H9 (cell line): ENCODE results near the gene DGKE. TPM values are rescaled to one million over a fixed set of nuclear protein-coding genes. Genes with fewer than 3 reads are reported as not detected.

Experiments
- DNase-seq: peaks from one replicate; pipeline ENCODE4 v3.0.0-alpha.2; 2017
- H2AFZ ChIP-seq: one replicate; pipeline ENCODE4 v1.6.1; 2013; ENCODE audit warnings: mild to moderate bottlenecking, low read length, control low read depth, moderate library complexity
- H2AK5ac ChIP-seq: 2 replicates; pipeline ENCODE4 v1.6.1; 2013; ENCODE audit warnings: low read length, control low read depth, mixed read lengths; ENCODE audit not compliant: insufficient read length
- H2BK120ac ChIP-seq: one replicate; pipeline ENCODE4 v1.6.1; 2013; ENCODE audit warnings: low read depth, mild to moderate bottlenecking, low read length, control low read depth, inconsistent platforms; ENCODE audit not compliant: poor library complexity, severe bottlenecking
- H2BK12ac ChIP-seq: 2 replicates; pipeline ENCODE4 v1.6.1; 2013; ENCODE audit warnings: low read length, control low read depth, mixed read lengths, low read depth; ENCODE audit not compliant: insufficient read length
- H2BK15ac ChIP-seq: 2 replicates; pipeline ENCODE4 v1.6.1; 2013; ENCODE audit warnings: low read depth, low read length, control low read depth
- H2BK20ac ChIP-seq: one replicate; pipeline ENCODE4 v1.6.1; 2013; ENCODE audit warnings: low read depth, mild to moderate bottlenecking, low read length, control low read depth, inconsistent platforms; ENCODE audit not compliant: poor library complexity, severe bottlenecking
- H2BK5ac ChIP-seq: 2 replicates; pipeline ENCODE4 v1.6.1; 2013; ENCODE audit warnings: low read length, control low read depth, mixed read lengths; ENCODE audit not compliant: insufficient read length
- H3K14ac ChIP-seq: 2 replicates; pipeline ENCODE4 v1.6.1; 2013; ENCODE audit warnings: low read length, control low read depth; ENCODE audit not compliant: insufficient read depth
- H3K18ac ChIP-seq: 2 replicates; pipeline ENCODE4 v1.6.1; 2013; ENCODE audit warnings: low read depth, mild to moderate bottlenecking, mixed read lengths, low read length, control low read depth; ENCODE audit not compliant: insufficient read length
- H3K23ac ChIP-seq: 2 replicates; pipeline ENCODE4 v1.6.1; 2013; ENCODE audit warnings: low read length, control low read depth, mixed read lengths, low read depth; ENCODE audit not compliant: insufficient read length
- H3K23me2 ChIP-seq: 2 replicates; pipeline ENCODE4 v1.6.1; 2013; ENCODE audit warnings: low read depth, mild to moderate bottlenecking, mixed read lengths, low read length, control low read depth; ENCODE audit not compliant: insufficient read length, poor library complexity, severe bottlenecking
- H3K27ac ChIP-seq: 2 replicates; pipeline ENCODE4 v1.5.1; 2013; ENCODE audit warnings: low read length, control low read depth, mixed read lengths, low read depth; ENCODE audit not compliant: insufficient read length
- H3K27me3 ChIP-seq: 2 replicates; pipeline ENCODE4 v1.6.1; 2013; ENCODE audit warnings: low read length, control low read depth, inconsistent platforms; ENCODE audit not compliant: insufficient read depth
- H3K4ac ChIP-seq: 2 replicates; pipeline ENCODE4 v1.6.1; 2013; ENCODE audit warnings: low read depth, mild to moderate bottlenecking, control low read depth, inconsistent platforms, low read length, moderate library complexity
- H3K4me1 ChIP-seq: 2 replicates; pipeline ENCODE4 v1.6.1; 2013; ENCODE audit warnings: low read length, control low read depth, inconsistent platforms; ENCODE audit not compliant: insufficient read depth
- H3K4me2 ChIP-seq: 2 replicates; pipeline ENCODE4 v1.6.1; 2013; ENCODE audit warnings: low read length, control low read depth, mixed read lengths; ENCODE audit not compliant: insufficient read length, insufficient read depth
- H3K56ac ChIP-seq: 2 replicates; pipeline ENCODE4 v1.6.1; 2013; ENCODE audit warnings: low read depth, mild to moderate bottlenecking, mixed read lengths, low read length, control low read depth; ENCODE audit not compliant: insufficient read length
- H3K79me1 ChIP-seq: 2 replicates; pipeline ENCODE4 v1.6.1; 2013; ENCODE audit warnings: low read depth, mild to moderate bottlenecking, moderate library complexity, low read length, control low read depth, inconsistent platforms; ENCODE audit not compliant: insufficient read depth, poor library complexity, severe bottlenecking
- H3K79me2 ChIP-seq: 2 replicates; pipeline ENCODE4 v1.6.1; 2013; ENCODE audit warnings: low read length, control low read depth, inconsistent platforms; ENCODE audit not compliant: insufficient read depth
- H3K9ac ChIP-seq: 2 replicates; pipeline ENCODE4 v1.6.1; 2013; ENCODE audit warnings: low read length, control low read depth, mixed read lengths; ENCODE audit not compliant: insufficient read length; ENCODE audit errors: extremely low read depth
- H3K9me3 ChIP-seq: one replicate; pipeline ENCODE4 v1.6.1; 2013; ENCODE audit warnings: low read depth, low read length, inconsistent platforms; ENCODE audit not compliant: control insufficient read depth
- H3T11ph ChIP-seq: one replicate; pipeline ENCODE4 v1.6.1; 2013; ENCODE audit warnings: mild to moderate bottlenecking, low read length, control low read depth, inconsistent platforms
- H4K20me1 ChIP-seq: one replicate; pipeline ENCODE4 v1.6.1; 2013; ENCODE audit not compliant: control insufficient read depth, insufficient read length, insufficient read depth
- H4K5ac ChIP-seq: 2 replicates; pipeline ENCODE4 v1.6.1; 2013; ENCODE audit warnings: low read depth, mild to moderate bottlenecking, mixed read lengths, low read length, control low read depth; ENCODE audit not compliant: insufficient read length
- H4K8ac ChIP-seq: replicated peaks from 2 replicates; pipeline ENCODE4 v1.6.1; 2013; ENCODE audit warnings: low read length, control low read depth, mixed read lengths, low read depth; ENCODE audit not compliant: insufficient read length
- H4K91ac ChIP-seq: 2 replicates; pipeline ENCODE4 v1.6.1; 2013; ENCODE audit warnings: low read depth, mild to moderate bottlenecking, moderate library complexity, mixed read lengths, low read length, control low read depth; ENCODE audit not compliant: insufficient read length
- H3K27ac Mint-ChIP-seq, 3 experiments: 2 replicates in 2 of 3; 3 replicates in 1 of 3; pipeline ENCODE4 v1.8.0; 2020 to 2021; ENCODE audit warnings: mixed read lengths in 3 of 3, mild to moderate bottlenecking in 1 of 3, moderate library complexity in 1 of 3
- H3K27me3 Mint-ChIP-seq: 2 replicates; pipeline ENCODE4 v1.8.0; 2021; ENCODE audit warnings: low read depth, mild to moderate bottlenecking, moderate library complexity, mixed read lengths
- H3K36me3 Mint-ChIP-seq, 3 experiments: 2 replicates in 2 of 3; 3 replicates in 1 of 3; pipeline ENCODE4 v1.8.0; 2020 to 2021; ENCODE audit warnings: low read depth in 3 of 3, mixed read lengths in 3 of 3; ENCODE audit not compliant: insufficient read depth in 1 of 3
- H3K4me1 Mint-ChIP-seq, 2 experiments: 2 replicates each; pipeline ENCODE4 v1.8.0; 2020; ENCODE audit warnings: mixed read lengths in 2 of 2
- H3K4me3 Mint-ChIP-seq, 2 experiments: 2 replicates in 1 of 2; 3 replicates in 1 of 2; pipeline ENCODE4 v1.8.0; 2020 to 2021; ENCODE audit warnings: mild to moderate bottlenecking in 2 of 2, mixed read lengths in 2 of 2, moderate library complexity in 1 of 2
- H3K9me3 Mint-ChIP-seq, 2 experiments: 2 replicates in 1 of 2; 3 replicates in 1 of 2; pipeline ENCODE4 v1.8.0; 2020; ENCODE audit warnings: mild to moderate bottlenecking in 2 of 2, mixed read lengths in 2 of 2, moderate library complexity in 1 of 2
- CTCF ChIP-seq: fragments of 200-600 bp; sonication (generic); conservative IDR thresholded peaks from 3 replicates; pipeline ENCODE4 v1.8.0; 2021; ENCODE audit warnings: antibody characterized with exemption, mild to moderate bottlenecking
- WGBS: extraction: QIAGEN DNeasy Blood & Tissue Kit; methylation state at CpG from one replicate; pipeline ENCODE4 v1.1.7; 2013; ENCODE audit warnings: missing lambda C conversion rate, low lambda C conversion rate, mixed read lengths; ENCODE audit not compliant: insufficient read length; ENCODE audit errors: extremely low coverage; 5-methylcytosine and 5-hydroxymethylcytosine counted together
- total RNA-seq: library from RNA; stranded (reverse); gene quantifications from 2 replicates; pipeline ENCODE4 v1.2.1, GENCODE V29; 2021

DGKE gene
- total RNA-seq, 1 experiment from 2014 or later, result 4.9 TPM

- Histone ChIP-seq H2AFZ (no peak overlapping the region), H4K20me1 (no peaks in the 10 kb centered on the region)
- peaks cover 17 to 26% of the 10 kb centered on the region in 2 experiments for H3K9me3 Mint-ChIP-seq
Observed at GRCh38 chr17:56884483-56885311, 50.7 kb downstream of the DGKE start.

More at GRCh38 chr17:56884483-56885311, 50.7 kb downstream of the DGKE start:
- Histone ChIP-seq H3K18ac (no peak overlapping the region), H3K4me1 (no peaks in the 10 kb centered on the region), H3K23me2 (no peaks in the 10 kb centered on the region), H3K23ac (no peak overlapping the region), H4K5ac (no peak overlapping the region), H3K79me1 (no peaks in the 10 kb centered on the region), H3K4ac (no peak overlapping the region), H3K4me2 (no peak overlapping the region), H3K14ac (no peak overlapping the region), H3T11ph (no peak overlapping the region), H3K9me3 (peaks cover 12% of the 10 kb centered on the region), H2BK20ac (no peak overlapping the region), H2BK120ac (no peak overlapping the region), H4K91ac (no peak overlapping the region), H3K56ac (no peak overlapping the region), H4K8ac (no peak overlapping the region), H3K27ac (no peak overlapping the region), H3K27me3 (no peaks in the 10 kb centered on the region), H2BK5ac (no peak overlapping the region), H2AK5ac (no peak overlapping the region), H3K79me2 (no peaks in the 10 kb centered on the region), H2BK12ac (no peak overlapping the region), H2BK15ac (no peak overlapping the region), H3K9ac (no peak overlapping the region)
- TF ChIP-seq CTCF, result no peak
- H3K27ac Mint-ChIP-seq, result no peak overlapping the region; a peak in 2 of 7 replicates
- no peak for DNase-seq
- peaks cover 29 to 35% (median 32%) of the 10 kb centered on the region in 3 experiments for H3K36me3 Mint-ChIP-seq
- WGBS, result no CpG with 5 or more reads among the region's 6 CpGs
- peaks cover 2 to 7% of the 10 kb centered on the region in 2 experiments for H3K4me1 Mint-ChIP-seq
- H3K4me3 Mint-ChIP-seq, result no peak overlapping the region
- H3K27me3 Mint-ChIP-seq, result peaks cover under 1% of the 10 kb centered on the region; the same call in 1 of the 2 replicates
